ENCODE results near the gene GALNT10.

GRCh38 chr5:154455585-154455984 is 265.1 kb downstream of the GALNT10 start:
- no peak for TF ChIP-seq CTCF (IDR thresholded peaks at IDR 0.05)
- no peak for TF ChIP-seq POLR2A (IDR thresholded peaks at IDR 0.05)
